Panc1 (cell line): ENCODE measurements around the gene NIPAL1.

ENCODE experiments used
- CTCF ChIP-seq: fragments of 450-650 bp; IDR thresholded peaks from 2 replicates; pipeline ENCODE4 v1.5.1; 2017; ENCODE audit warnings: mild to moderate bottlenecking
- REST ChIP-seq, 2 experiments: IDR thresholded peaks; 2 replicates each; pipeline ENCODE4 v1.6.1; 2011 to 2012; ENCODE audit warnings: low read depth in 2 of 2, control low read depth in 1 of 2, low read length in 1 of 2, mild to moderate bottlenecking in 1 of 2, moderate library complexity in 1 of 2; ENCODE audit not compliant: insufficient read depth in 1 of 2
- TCF7L2 ChIP-seq: IDR thresholded peaks from 2 replicates; pipeline ENCODE4 v1.6.1; 2011; ENCODE audit warnings: mild to moderate bottlenecking, low read depth, low read length, inconsistent platforms

- TF ChIP-seq REST (IDR thresholded peaks at IDR 0.05; ENCODE audit: insufficient read depth in 1 of 2, low read depth in 2 of 2, low read length in 1 of 2), result no peak
- TF ChIP-seq CTCF, result no peak
- TF ChIP-seq TCF7L2, result no peak
These were observed 23.0 kb downstream of the NIPAL1 start for GRCh38 chr4:48039561-48039960.
